ENCODE data around the gene STH.

Gene STH

GRCh38 chr17:46028981-46029565, 30.0 kb downstream of the STH start:
- no peak for DNase-seq

GRCh38 chr17:46029627-46030026, 30.6 kb downstream of the STH start:
- DNase-seq, result no peak

- DNase-seq, result no peak
Measured at GRCh38 chr17:46030752-46031151, 31.7 kb downstream of the STH start.

GRCh38 chr17:46031440-46031839, 32.4 kb downstream of the STH start:
- no peak for DNase-seq

- no peak for DNase-seq
Measured at GRCh38 chr17:46031920-46032319, 32.9 kb downstream of the STH start.

- no peak for DNase-seq
Measured at GRCh38 chr17:46032909-46033308, 33.9 kb downstream of the STH start.

GRCh38 chr17:46033392-46033791, 34.3 kb downstream of the STH start:
- no peak for DNase-seq

- DNase-seq, result no peak
Measured at GRCh38 chr17:46035112-46035818, 36.2 kb downstream of the STH start.

- no peak for DNase-seq
Measured at GRCh38 chr17:46036491-46036890, 37.4 kb downstream of the STH start.

- no peak for DNase-seq
Measured at GRCh38 chr17:46037722-46038255, 38.7 kb downstream of the STH start.

GRCh38 chr17:46038414-46038813, 39.4 kb downstream of the STH start:
- no peak for DNase-seq

GRCh38 chr17:46038937-46039336, 39.9 kb downstream of the STH start:
- DNase-seq, result no peak

GRCh38 chr17:46039592-46040186, 40.6 kb downstream of the STH start:
- DNase-seq, result no peak

GRCh38 chr17:46042246-46042645, 43.2 kb downstream of the STH start:
- no peak for DNase-seq

- DNase-seq, result no peak
Measured at GRCh38 chr17:46042925-46043324, 43.9 kb downstream of the STH start.

GRCh38 chr17:46043606-46044005, 44.6 kb downstream of the STH start:
- no peak for DNase-seq

- DNase-seq, result peak; percentile 83 to 97
Measured at GRCh38 chr17:46044286-46044928, 45.4 kb downstream of the STH start.

- no peak for DNase-seq
Measured at GRCh38 chr17:46044989-46045388, 45.9 kb downstream of the STH start.

GRCh38 chr17:46045639-46046038, 46.6 kb downstream of the STH start:
- no peak for DNase-seq

- DNase-seq, result peak in 1 of 2 experiments; percentile 47
Measured at GRCh38 chr17:46046957-46047356, 47.9 kb downstream of the STH start.

GRCh38 chr17:46047398-46047797, 48.3 kb downstream of the STH start:
- no peak for DNase-seq

- DNase-seq, result no peak
Measured at GRCh38 chr17:46047856-46048255, 48.8 kb downstream of the STH start.

Data from NCI-H524 (cell line).